Stimulated activated CD4-positive, alpha-beta T cell treated with anti-CD3 and anti-CD28 coated beads, Interleukin-1b, Interleukin-23, amount 100 ng/mL, for 48 hours (primary cell): ENCODE results near the gene CAPN2.

ENCODE experiments used
- DNase-seq: peaks from one replicate; pipeline ENCODE4 v3.0.0-alpha.2; 2020

CAPN2 gene

DNA sequence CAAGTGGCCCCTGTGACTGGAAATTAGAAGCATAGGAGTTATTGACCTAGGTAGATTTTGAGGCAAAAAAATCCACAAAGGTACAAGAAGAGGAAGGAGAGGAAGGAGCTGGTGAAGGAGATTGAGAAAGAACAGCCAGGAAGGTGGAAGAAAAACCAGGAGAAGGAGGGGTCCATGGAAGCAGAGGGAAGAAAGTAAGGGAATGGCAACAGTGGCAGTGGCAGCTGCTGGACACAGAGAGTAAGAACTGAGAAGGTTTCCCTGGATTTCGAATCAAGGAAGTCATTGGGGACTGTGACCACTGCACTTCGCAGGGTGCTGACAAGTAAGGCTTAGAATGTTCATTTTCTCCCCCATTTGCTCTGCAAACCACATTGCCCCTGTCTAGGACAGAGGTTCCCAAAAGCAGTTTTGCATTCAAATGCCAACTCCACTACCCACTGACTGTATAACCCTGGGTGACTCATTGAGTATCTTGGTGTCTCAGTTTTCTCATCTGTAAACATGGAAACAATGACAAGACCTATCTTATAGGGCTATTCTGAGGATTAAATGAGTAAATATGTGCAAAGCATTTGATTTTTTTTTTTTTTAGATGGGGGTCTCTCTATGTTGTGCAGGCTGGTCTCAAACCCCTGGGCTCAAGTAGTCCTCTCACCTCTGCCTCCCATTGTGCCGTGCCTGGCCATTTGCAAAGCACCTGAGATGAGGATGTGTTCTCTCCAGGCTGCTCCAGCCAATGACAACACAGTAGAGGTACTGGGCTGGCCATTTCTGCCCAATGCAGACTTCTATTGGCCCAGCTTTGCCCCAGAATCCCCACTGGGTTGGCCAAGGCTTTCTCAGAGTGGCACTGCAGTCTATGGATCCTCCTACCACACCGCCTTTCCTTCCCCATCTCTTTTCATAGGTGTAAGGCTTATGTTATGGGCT is 9.3 kb upstream of the CAPN2 start:
- peak; percentile 34 for DNase-seq

DNA sequence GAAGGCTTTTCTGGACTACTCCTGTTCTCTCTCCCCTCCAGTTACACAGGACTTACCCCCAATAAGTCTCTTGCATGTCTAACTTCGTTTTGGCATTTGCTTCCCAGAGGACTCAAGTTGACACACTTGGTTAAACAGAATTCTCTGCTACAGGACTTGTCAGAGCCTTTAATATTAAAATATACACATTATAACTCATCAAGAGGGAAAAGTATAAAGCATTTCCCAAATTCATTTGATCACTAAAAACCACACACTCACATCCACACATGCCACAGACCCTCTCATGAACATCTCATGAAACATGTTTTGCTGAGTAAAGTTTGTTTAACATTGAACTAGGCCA is 8.7 kb upstream of the CAPN2 start:
- DNase-seq = no peak

DNA sequence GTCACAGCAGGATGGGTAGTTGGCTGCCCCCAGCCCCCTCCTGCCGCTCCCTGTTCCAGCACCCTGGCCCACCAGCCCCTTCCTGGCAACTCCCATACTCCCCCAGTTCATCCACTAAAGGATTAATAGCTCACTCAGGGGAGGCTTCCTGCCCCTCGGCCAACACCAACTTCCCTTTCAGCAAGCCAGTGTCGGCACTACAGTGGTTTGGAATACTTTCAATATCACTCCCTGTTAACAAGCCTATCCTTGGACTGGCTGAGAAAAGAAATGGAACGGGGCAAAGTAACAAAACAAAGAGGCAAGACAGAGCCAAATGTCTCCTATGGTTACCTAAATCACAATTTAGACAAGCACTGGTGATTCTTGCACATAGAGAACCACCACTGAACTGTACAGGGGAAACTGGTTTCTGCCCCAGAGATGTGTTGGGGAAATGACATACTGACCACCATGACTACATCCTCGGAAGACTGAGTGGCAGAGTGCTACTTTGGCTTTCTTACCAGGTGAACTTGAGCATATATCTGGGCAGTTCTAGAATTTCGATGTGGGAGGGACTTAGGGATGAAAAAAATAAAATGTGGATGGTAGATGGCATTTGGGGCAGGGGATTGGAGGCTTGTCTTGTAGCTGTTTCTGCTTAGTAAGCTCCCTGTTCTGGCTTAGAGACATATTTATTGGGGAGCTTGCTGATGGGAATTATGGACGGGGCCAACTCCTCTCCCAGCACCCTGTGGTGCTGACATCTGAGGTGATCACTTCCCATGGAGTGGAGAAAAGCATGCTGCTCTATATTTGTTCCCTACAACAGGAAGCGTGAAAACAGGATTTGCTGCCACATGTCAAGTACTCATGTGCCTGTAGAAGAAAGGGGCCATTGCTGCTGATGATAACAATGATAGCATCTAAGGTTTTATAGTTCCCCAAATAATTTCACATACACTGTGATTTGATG is 7.1 kb upstream of the CAPN2 start:
- no peak for DNase-seq

DNA sequence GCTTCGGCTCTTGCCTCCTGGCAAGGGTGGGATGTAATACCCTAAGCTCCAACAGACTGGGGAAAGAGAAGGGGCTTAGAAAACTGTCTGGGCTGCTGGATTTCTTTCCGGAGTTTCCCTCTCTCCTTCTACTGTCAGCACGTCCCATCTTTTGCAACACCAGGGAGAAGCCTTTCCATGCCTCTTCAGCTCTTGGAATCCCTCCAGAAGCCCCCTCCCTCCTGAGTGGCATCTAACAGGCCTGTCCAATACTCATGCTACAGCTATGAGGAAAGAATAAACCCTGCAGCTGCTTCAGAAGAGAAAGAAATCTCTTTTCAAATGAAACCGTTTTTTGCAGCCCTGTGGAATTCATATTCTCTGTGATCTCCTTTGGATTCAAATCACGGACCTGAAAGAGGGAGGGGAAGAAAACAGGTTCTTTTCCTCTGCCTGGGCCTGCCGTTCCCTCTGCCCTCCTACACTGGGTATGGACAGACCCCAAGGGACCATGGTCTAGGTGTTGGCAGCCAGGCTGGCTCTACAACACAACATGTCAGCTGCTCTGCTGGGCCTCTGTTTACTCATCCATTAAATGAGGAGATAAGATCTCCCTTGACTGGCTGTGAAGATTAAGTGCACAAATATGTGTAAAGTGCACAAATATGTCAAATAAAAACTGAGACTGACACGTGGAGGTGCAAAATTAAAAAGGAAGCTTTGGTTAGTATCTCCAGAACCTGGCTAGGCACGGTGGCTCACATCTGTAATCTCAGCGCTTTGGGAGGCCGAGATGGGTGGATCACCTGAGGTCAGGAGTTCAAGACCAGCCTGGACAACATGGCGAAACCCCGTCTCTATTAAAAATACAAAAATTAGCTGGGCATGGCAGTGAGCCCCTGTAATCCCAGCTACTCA is 6.0 kb upstream of the CAPN2 start:
- no peak for DNase-seq

DNA sequence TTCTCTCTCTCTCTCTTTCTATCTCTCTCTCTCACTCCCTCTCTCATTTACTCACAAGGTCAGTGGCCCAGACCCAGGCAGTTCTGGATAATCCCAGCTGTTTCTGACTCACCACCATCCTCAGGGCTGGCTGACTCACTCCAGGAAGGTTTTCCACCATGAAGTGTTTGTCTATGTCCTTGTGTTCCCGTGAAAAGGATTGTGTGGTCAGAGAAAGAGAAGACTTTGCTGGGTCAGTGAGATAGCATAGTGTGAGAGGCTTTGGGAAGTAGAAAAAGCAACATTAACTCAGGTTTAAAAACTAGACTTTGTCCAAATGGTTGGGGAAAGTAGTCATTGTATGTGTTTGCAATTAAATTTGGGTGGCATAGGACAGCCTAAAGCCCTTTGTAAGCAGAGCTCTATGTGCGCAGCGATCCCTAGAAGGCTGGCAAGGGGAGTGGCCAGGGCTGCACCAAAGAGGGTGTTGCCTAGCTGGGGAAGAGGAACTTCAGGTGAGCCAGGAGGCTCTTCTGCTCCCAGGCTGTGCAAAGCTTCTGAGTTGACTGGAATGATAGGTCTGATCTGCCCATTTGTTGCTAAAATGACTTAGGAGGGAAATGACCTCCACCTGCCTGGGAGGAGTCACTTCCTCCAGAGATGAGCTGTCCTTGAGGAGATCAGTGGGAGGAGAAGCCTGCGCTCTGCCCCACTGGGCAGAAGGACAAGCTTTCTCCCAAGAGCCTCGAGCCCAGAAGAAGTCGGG is 4.9 kb upstream of the CAPN2 start:
- no peak for DNase-seq

DNA sequence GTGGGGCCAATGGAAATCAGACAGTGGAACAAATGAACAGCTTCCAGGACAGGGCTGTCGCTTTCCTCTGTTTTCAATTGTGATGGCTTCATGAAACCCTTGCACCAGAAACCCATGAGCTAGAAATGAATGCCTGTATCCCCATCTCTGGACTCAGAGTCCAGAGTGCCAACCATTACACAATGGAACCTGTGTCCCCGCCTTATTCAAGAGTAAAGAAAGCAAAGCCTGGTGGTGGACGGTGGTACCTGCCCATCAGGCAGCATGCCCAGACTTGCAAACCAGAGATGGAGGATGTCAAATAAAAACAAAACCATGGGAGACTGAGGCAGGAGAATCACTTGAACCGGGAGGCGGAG is 4.4 kb upstream of the CAPN2 start:
- no peak for DNase-seq

DNA sequence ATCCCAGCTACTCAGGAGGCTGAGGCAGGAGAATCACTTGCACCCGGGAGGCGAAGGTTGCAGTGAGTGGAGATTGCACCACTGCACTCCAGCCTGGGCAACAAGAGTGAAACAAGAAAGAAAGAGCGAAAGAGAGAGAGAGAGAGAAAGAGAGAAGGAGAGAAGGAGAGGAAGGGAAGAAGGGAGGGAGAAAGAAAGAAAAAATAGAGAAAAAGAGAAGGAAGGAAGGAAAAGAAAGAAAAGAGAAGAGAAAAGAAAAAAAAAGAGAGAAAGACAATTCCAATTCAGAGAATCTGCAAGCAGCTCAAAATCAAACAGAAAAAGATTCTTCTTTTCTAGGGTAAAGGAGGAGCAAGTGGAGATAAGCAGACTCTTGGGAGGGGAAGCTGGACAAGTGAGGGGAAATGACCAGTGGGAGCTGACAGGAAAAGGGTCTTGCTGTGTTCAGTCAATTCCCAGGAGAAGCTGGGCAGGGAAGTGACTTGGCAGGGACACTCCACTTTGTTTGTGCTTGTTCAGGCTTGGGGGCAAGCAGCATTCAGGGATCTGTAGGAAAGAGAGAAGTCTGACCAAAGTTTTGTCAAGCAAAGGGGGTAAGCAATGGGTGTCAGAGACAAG is 3.6 kb upstream of the CAPN2 start:
- no peak for DNase-seq

DNA sequence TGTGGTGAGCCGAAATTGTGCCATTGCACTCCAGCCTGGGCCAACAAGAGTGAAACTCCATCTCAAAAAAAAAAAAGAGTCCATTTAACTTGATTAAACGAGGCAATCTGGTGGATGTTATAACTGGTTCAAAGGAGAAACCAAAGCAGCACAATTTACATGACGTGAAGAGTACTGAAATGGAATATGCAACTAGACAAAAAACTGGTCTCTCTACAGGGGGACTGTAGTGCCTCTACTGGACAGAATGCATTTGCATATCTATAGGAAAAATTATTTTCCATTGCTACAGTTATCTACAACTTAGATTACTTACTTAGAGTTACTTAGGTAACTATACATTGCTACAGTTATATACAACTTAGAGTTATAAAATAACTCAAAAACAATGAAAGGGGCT is 2.7 kb upstream of the CAPN2 start:
- no peak for DNase-seq

DNA sequence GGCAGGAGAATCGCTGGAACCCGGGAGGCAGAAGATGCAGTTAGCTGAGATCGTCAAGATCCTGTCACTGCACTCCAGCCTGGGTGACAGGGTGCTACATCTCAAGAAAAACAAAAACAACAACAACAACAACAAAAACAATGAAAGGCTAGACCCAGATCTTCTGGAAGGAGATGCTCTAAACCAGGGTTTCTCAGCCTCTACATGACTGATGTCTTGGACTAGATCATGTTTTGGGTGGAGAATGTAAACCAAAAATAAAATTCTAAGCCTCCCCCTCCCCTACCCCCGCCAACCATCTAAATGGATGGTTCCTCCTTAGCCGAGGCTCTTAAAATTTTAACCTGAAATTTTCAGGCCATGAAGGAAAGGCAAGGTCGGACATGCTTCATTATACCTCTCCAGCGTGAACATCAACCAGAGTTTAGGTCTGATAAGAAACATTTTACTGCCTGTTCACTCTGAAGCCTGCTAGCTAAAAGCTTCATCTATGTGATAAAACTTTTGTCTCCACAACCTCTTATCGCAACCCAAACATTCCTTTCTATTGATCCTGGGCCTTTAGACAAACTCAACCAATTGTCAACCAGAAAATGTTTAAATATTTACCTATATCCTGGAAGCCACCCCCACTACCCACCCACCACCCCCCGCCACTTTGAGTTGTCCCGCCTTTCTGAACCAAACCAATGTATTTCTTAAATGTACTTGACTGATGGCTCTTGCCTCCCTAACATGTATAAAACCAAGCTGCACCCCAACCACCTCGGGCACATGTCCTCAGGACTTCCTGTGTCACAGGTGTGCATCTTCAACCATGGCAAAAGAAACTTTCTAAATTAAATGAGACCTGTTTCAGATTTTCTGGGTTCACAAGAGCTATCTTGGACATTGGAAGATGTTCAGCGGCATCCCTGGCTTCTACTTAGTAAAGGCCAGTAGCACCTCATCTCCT is 1.9 kb upstream of the CAPN2 start:
- DNase-seq = no peak

DNA sequence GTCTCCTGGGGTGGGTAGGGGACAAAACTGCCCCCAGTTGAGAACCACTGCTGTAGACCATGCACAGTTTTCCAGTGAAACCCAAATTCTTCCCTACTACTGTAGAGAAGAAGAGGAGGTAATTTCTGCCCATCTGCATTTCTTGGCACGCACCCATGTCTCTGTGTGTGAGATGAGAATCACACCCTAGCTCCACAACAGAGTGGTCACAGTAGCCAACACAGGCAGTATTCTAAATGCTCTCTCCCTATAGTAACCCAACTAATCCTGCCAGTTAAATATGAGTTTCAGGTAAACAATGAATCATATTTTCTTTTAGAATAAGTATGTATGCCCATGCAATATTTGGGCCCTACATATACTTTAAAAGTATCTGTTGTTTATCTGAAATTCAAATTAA is 1.2 kb upstream of the CAPN2 start:
- no peak for DNase-seq

DNA sequence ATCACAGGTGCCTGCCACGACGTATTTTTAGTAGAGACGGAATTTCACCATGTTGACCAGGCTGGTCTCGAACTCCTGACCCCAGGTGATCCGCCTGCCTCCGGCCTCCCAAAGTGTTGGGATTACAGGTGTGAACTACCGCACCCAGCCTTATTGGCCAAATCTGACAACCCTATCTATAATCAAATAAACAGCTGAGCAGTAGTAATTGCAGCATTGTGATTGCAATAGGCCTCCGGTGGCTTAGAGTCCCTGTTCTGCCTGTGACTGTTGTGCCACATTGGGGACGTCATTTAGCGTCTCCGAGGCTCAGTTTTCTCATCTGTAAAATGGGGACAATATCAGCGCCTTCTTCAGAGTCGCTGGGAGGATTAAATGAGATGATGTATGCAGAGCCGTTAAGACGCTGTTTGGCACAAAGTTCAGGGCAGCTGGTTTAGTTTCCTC is 569 bp upstream of the CAPN2 start:
- no peak for DNase-seq

DNA sequence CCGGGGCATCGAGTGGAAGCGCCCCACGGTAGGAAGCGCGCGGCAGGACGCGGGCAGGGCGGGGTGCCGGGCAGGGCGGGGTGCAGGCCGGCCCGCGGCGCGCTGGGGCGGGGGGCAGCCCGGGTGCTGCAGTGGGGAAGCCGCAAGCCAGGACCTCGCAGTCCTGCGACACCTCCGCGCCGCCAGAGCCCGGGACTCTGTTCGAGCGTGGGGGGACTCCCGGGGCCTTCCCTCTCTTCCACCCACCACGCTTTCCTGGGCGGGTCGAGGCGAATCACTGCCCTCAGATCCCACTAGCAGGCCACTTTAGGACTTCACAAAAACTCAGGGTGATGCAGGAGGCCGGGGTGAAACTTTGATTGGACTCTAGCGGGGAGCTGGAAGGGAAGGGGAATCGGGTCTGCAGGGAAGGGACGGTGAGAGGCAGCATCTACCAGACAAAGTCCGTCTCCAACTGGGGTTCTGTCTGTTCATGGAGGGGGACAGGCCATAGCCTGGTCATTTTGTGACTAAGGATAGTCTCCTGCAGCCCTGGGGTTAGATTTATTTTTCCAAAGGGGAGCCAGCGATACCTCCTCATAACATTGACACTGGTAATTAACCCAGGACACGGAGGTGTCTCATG is 623 bp downstream of the CAPN2 start:
- DNase-seq = peak; percentile 25

DNA sequence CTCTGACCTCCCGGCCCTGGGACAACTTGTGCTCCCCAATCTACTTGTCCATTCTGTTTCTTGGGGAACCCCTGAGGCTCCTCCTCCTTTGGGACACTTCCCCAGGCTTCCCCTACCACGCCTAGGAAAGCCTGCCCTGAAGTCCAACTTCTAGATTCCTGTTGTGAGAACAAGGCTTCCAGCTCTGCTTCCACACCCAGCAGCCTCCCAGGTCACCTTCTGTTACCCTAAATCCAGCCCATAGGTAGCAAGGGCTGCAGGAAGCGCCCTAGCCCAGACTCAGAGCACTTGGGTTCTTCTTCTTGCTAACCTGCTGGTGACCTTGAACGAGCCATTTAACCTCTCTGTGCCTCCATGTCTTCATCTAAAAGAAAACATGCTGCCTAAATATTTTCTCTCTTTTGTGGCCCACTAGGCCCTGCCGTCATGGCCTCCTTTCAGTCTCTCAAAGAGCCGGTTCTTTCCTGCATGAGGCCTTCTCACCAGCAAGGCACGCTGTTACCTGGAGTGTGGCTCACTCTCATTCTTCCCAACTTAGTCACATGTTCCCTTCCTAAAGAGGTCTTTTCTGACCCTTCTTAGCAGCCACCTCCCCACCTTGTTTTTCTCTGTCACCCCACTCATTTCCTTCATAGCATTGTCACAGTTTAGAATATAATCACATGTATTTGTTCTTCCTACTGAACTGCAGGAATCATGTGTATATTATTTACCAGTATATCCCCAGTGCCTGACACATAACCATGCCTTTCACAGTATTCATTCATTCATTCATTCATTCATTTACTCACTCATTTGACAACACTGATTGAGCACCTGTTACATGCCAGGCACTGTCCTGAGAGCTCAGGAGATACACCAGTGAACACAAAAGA is 1.4 kb downstream of the CAPN2 start:
- no peak for DNase-seq

DNA sequence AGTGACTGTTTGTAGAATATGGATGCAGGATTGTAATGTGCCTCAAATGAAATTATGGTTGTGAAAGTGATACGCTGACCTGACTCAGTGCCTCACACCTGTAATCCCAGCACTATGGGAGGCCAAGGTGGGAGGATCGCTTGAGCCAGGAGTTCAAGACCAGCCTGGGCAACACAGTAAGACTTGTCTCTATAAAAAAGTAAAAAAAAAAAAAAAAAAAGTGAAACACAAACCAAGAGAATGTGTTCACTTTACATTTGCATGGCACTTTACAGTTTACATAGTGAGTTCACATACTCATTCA is 2.0 kb downstream of the CAPN2 start:
- DNase-seq = no peak

DNA sequence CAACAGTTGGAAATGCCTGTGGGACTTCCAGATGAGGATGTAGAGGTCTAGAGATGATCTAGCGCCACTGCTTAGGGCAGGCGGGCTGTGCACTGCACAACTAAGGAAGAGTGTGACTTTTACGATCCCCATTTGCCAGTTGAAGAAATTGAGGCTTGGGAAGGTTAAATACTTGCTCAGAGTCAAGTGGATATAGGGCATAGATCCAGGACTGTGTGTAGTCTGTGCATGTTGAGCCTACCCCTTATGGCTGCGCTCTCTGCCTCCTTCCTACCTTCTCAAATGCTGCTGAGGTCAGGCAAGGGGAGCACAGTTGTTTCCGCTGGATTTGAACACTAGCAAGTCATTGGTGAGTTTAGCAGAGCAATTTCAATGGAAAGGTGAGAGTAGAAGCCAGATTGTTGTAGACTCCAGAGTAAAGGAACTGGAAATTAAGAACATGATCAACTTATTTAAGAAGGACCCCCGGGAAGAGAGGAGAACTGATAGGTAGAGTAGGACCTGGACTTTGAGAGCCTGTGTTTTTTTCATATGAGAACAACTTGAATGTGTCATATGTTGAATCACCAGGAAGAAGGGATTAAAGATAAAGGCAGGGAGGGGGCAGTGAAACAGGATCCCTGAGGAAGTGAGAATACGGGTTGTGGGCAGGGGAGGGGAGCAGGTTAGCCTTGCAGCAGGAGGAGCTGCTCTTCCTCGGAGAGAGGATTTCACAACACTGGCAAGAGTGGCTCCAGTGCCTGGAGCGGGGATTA is 2.7 kb downstream of the CAPN2 start:
- DNase-seq = no peak

DNA sequence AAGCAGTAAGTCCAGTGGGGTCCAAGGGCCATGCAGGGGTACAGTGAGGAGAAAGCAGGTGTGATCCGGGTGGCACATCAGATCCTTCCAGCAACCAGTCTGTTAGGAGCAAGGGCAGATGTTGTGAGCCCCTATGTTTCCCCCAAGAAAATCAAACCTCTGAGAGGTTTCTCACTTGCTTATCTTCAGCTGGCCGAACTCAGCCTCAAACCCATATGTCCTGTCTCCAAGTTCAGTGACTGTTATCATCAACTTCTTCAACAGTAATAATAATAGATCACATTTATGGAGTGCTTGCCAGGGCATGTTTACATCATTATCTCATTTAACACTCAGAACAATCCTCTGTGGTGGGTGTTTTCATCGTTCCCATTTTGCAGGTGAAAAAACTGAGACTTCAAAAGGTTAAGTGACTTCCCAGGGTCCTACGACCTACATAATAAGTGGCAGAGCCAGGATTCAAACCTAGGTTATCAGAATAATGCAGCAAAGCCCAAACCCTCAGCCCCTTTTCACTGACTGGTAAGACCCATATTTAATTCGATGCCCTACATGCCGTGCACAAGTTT is 3.3 kb downstream of the CAPN2 start:
- DNase-seq = no peak

DNA sequence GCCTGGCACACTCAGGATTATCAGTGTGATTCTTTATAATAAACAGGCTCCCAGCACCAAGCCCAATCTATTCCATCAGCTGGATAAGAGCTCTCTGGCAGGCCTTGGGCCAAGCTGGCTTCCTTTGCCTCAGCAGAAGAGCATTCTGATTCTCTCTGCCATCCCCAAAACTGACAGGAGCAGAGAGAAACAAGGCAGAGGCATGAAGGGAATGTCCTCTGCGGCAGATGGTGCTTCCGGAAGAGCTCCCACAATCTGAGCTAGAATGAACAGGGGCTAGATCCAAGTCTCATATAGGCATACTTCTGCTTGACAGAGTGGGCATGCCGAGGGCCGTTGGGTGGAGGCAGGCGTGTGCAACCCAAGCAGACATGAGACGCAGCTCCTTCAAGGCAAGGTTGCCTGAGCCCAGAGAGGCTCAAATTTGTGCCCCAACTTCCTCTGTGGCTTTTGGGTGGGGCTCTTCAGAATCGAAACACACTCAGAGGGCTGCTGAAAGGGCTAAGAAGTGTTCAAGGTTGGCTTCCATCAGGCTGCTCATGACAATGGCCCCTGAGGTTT is 4.0 kb downstream of the CAPN2 start:
- peak; percentile 35 for DNase-seq

DNA sequence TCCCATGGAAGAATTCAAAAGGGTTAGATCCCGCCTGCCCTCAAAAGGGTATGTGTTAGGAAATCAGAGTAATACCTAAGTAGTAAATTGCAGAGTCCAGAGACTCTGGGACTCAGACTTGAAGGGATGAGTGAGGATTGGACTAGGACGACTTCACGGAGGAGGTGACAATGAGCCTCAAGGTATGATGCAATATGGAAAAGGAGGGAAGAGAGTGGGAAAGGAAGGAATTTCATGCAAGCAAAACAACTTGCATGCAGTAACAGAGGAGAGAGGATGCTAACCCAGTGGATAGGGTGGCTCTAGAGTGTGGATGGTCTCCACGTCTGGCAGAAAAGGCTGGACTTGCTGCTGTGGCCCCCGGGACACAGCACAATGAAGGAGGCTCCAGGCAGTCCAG is 4.8 kb downstream of the CAPN2 start:
- no peak for DNase-seq
